ENCODE data around the gene GPC4.

- TF ChIP-seq GATA2 (IDR thresholded peaks at IDR 0.05; ENCODE audit: low read depth, low read length) (no peak), GATA3 (IDR thresholded peaks at IDR 0.05; ENCODE audit: low read depth, low read length) (no peak)
Observed at GRCh38 chrX:133325422-133325821, 89.9 kb downstream of the GPC4 start.

All from SH-SY5Y (cell line).